Tibial artery (tissue), 4 donors: ENCODE results near the gene TGFB1I1.
A peak's percentile ranks its signal among the peaks of the same experiment; 100 is the strongest.

Source experiments
- DNase-seq, 2 donors: peaks; one replicate each; pipeline ENCODE4 v3.0.0-alpha.2; 2019
- H3K27ac ChIP-seq, 2 donors: fragments of 200-600 bp; sonication (generic) in 1 of 2; 1 replicate in 1 of 2; 2 replicates in 1 of 2; pipeline ENCODE4 v1.5.1; 2018 to 2019; ENCODE audit warnings: mild to moderate bottlenecking in 1 of 2
- H3K27me3 ChIP-seq, 2 donors: fragments of 200-600 bp; sonication (generic) in 1 of 2; one replicate each; pipeline versions ENCODE4 v1.5.1 to v1.6.0; 2016 to 2019
- H3K36me3 ChIP-seq, 3 donors: fragments of 200-600 bp; sonication (generic) in 2 of 3; one replicate each; pipeline ENCODE4 v1.5.1; 2016 to 2019; ENCODE audit warnings: mild to moderate bottlenecking in 2 of 3
- H3K4me1 ChIP-seq, 4 donors: fragments of 200-600 bp; sonication (generic) in 2 of 4; 1 replicate in 3 of 4; 2 replicates in 1 of 4; pipeline ENCODE4 v1.5.1; 2016 to 2019
- H3K4me3 ChIP-seq, 2 donors: fragments of 200-600 bp; sonication (generic) in 1 of 2; 1 replicate in 1 of 2; 2 replicates in 1 of 2; pipeline ENCODE4 v1.5.1; 2018 to 2019; ENCODE audit warnings: mild to moderate bottlenecking in 2 of 2
- H3K9me3 ChIP-seq, 3 donors: fragments of 200-600 bp; sonication (generic) in 1 of 3; one replicate each; pipeline ENCODE4 v1.5.1; 2016 to 2019
- CTCF ChIP-seq, 2 experiments: fragments of 200-600 bp in 1 of 2; fragments of 450-650 bp in 1 of 2; IDR thresholded peaks; one replicate each; pipeline ENCODE4 v1.5.1; 2017 to 2019; ENCODE audit warnings: antibody characterized with exemption in 2 of 2, mild to moderate bottlenecking in 1 of 2, moderate library complexity in 1 of 2
- intact Hi-C: fragments of 100-400 bp; cut with DNase I; formaldehyde crosslinking; loops from one replicate; pipeline ENCODE4 v1.15.0; 2023; ENCODE audit warnings: low total_unique reads

Gene TGFB1I1

DNA sequence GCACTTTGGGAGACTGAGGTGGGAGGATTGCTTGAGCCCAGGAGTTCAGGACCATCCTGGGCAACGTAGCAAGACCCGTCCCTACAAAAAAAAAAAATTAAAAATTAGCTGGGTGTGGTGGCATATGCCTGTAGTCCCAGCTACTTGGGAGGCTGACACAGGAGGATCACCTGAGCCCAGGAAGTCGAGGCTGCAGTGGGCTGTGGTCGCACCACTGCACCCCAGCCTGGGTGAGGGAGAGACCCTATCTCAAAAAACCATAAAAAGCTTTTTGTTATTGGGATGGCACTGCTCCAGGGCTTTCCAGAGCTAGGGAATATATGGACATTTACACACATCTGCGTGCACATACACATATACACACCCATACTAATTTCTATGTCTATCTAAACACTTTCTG lies 20.8 kb upstream of the TGFB1I1 start:
- H3K27ac ChIP-seq: peak overlapping the region in 1 of 2 donors; percentile 80
- H3K36me3 ChIP-seq: peaks cover 0 to 6% (median 0%) of the 10 kb centered on the region in 3 donors
- H3K27me3 ChIP-seq: no peaks in the 10 kb centered on the region
- intact Hi-C loops: loop anchor here (10.0 kb wide), 1 partner anchor 424 kb away; the partner anchor contains the start of gene ZNF267
- DNase-seq: peak in 1 of 2 donors; percentile 21
- peaks cover 5 to 47% (median 45%) of the 10 kb centered on the region in 4 donors for H3K4me1 ChIP-seq
- no peaks in the 10 kb centered on the region for H3K9me3 ChIP-seq
- TF ChIP-seq CTCF (IDR thresholded peaks at IDR 0.05): no peak
- H3K4me3 ChIP-seq: no peak overlapping the region

GRCh38 chr16:31451681-31452351 lies 20.1 kb upstream of the TGFB1I1 start:
- Histone ChIP-seq H3K4me3 (no peak overlapping the region), H3K27me3 (no peaks in the 10 kb centered on the region)
- TF ChIP-seq CTCF (IDR thresholded peaks at IDR 0.05): peak; percentile 50 to 51

GRCh38 chr16:31452631-31453106 lies 19.3 kb upstream of the TGFB1I1 start:
- DNase-seq: peak; percentile 23 to 40
- H3K36me3 ChIP-seq: peaks cover 0 to 10% (median 0%) of the 10 kb centered on the region in 3 donors
- peaks cover 5 to 62% (median 59%) of the 10 kb centered on the region in 4 donors for H3K4me1 ChIP-seq
- no peaks in the 10 kb centered on the region for H3K27me3 ChIP-seq
- intact Hi-C loops: loop anchor here (10.0 kb wide), 1 partner anchor 422 kb away; the partner anchor contains the start of gene ZNF267
- peak overlapping the region; percentile 66 to 80 for H3K27ac ChIP-seq
- no peak for TF ChIP-seq CTCF (IDR thresholded peaks at IDR 0.05)
- H3K4me3 ChIP-seq: peak overlapping the region in 1 of 2 donors; percentile 11
- no peaks in the 10 kb centered on the region for H3K9me3 ChIP-seq

More at GRCh38 chr16:31451681-31452351, 20.1 kb upstream of the TGFB1I1 start:
- H3K4me1 ChIP-seq: peaks cover 5 to 53% (median 50%) of the 10 kb centered on the region in 4 donors
- H3K36me3 ChIP-seq: peaks cover 0 to 10% (median 0%) of the 10 kb centered on the region in 3 donors
- intact Hi-C loops: loop anchor here (10.0 kb wide), 1 partner anchor 423 kb away; the partner anchor contains the start of gene ZNF267
- H3K9me3 ChIP-seq: no peaks in the 10 kb centered on the region
- peak overlapping the region; percentile 66 to 80 for H3K27ac ChIP-seq
- peak; percentile 34 to 69 for DNase-seq

DNA sequence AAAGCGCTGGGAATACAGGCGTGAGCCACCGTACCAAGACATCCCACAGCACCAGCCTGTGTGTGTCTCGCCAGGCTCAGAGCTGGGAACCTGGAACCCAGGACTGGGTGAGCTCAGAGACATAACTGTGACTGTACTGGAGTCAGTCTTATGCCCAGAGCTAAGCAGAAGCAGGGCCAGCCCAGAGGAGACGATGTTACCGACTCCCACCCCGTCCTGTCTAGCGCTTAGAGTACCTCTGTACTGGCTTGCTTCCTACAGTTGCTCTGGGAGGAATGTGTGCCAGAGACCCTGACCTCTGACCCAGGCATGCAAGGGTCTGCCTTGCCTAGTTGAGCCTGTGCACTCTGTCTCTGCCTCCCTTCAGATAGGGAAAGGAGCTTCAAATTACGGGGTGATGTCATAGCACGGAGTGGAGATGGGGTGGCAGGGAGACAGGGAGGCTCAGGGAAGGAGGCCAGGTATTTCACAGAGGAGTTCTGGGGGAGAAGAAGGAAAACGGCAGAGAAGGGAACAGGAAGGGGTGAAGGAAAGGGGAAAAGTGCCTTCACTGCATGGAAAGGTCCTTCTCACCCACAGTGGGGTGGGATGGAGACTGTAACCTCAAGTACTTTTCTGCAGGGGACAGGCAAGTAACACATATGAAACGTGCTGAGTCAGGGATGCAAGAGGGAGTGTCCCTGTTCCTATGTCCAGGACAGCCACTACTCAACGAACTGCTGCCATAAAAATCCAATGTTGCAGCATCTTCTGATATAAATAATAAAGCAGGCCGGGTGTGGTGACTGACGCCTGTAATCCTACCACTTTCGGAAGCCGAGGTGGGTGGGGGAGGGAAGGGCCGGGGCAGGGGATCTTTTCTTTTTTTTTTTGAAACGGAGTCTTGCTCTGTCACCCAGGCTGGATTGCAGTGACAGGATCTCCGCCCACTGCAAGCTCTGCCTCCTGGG lies 18.4 kb upstream of the TGFB1I1 start:
- no peaks in the 10 kb centered on the region for H3K9me3 ChIP-seq
- DNase-seq: peak; percentile 68 to 75
- intact Hi-C loops: loop anchor here (10.0 kb wide), 1 partner anchor 421 kb away; the partner anchor contains the start of gene ZNF267
- peak overlapping the region in 1 of 2 donors; percentile 11 for H3K4me3 ChIP-seq
- H3K4me1 ChIP-seq: peaks cover 5 to 70% (median 64%) of the 10 kb centered on the region in 4 donors
- H3K27me3 ChIP-seq: no peaks in the 10 kb centered on the region
- H3K36me3 ChIP-seq: peaks cover 0 to 10% (median 0%) of the 10 kb centered on the region in 3 donors
- H3K27ac ChIP-seq: peak overlapping the region; percentile 66 to 80
- no peak for TF ChIP-seq CTCF (IDR thresholded peaks at IDR 0.05)
